Kidney (tissue), 14 donors: ENCODE results near the gene CLDN6. TPM values are rescaled to one million over a fixed set of nuclear protein-coding genes. Genes with fewer than 3 reads are reported as not detected.

ENCODE experiments used
- DNase-seq, 5 donors: peaks; one replicate each; pipeline ENCODE4 v3.0.0-alpha.2; 2013 to 2020
- FAIRE-seq: peaks from 2 replicates; lab custom pipeline; 2012; peaks lifted over from hg19 to GRCh38; lab: Jason Lieb, UNC
- H3K27ac ChIP-seq, 2 donors: one replicate each; pipeline ENCODE4 v1.7.0; 2013; ENCODE audit warnings: low read depth in 2 of 2, low read length in 2 of 2, inconsistent platforms in 1 of 2
- H3K27me3 ChIP-seq: one replicate; pipeline ENCODE4 v1.7.1; 2013; ENCODE audit warnings: low read length, inconsistent platforms; ENCODE audit not compliant: control insufficient read depth, insufficient read depth
- H3K36me3 ChIP-seq, 3 donors: one replicate each; pipeline versions ENCODE4 v1.7.0 to v1.7.1; 2013; ENCODE audit warnings: low read length in 3 of 3, control low read depth in 1 of 3, inconsistent platforms in 1 of 3; ENCODE audit not compliant: insufficient read depth in 3 of 3, control insufficient read depth in 2 of 3
- H3K4me1 ChIP-seq, 3 donors: one replicate each; pipeline versions ENCODE4 v1.7.0 to v1.7.1; 2013; ENCODE audit warnings: low read length in 3 of 3, inconsistent platforms in 1 of 3, low read depth in 1 of 3; ENCODE audit not compliant: control insufficient read depth in 2 of 3, insufficient read depth in 2 of 3
- H3K4me3 ChIP-seq, 3 donors: one replicate each; pipeline versions ENCODE4 v1.7.0 to v1.8.1; 2013; ENCODE audit warnings: low read length in 3 of 3, control low read depth in 1 of 3, inconsistent platforms in 1 of 3
- H3K9ac ChIP-seq, 3 donors: one replicate each; pipeline versions ENCODE4 v1.7.0 to v1.7.1; 2013; ENCODE audit warnings: low read length in 3 of 3, control low read depth in 1 of 3, inconsistent platforms in 1 of 3
- H3K9me3 ChIP-seq, 3 donors: one replicate each; pipeline versions ENCODE4 v1.7.0 to v1.7.1; 2013; ENCODE audit warnings: low read length in 3 of 3, control low read depth in 1 of 3, inconsistent platforms in 1 of 3; ENCODE audit not compliant: control insufficient read depth in 2 of 3, insufficient read depth in 1 of 3
- intact Hi-C: fragments of 100-400 bp; cut with DNase I; formaldehyde crosslinking; loops from one replicate; pipeline ENCODE4 v1.11.1; 2022
- polyA plus RNA-seq: library from polyadenylated mRNA; stranded (reverse); fragments of 350-450 nt; fragmentation: Illumina TruSeq; extraction: RNeasy Lipid Tissue Mini Kit (QIAGEN cat#74804); gene quantifications from one replicate; pipeline ENCODE4 v1.2.3, GENCODE V29; 2014; ENCODE audit warnings: low read depth, low replicate concordance; ENCODE audit not compliant: insufficient read depth
- total RNA-seq: library from RNA; stranded (reverse); fragmentation: NEBNext Ultra II Directional; extraction: Animal tissue kit (Norgen Biotek cat#: 25700); gene quantifications from one replicate; pipeline ENCODE4 v1.2.1, GENCODE V29; 2021
- TF ChIP-seq, protein P1 (sequence below): IDR thresholded peaks from 3 replicates; pipeline ENCODE4 v1.5.1; 2012; ENCODE audit warnings: mild to moderate bottlenecking, moderate library complexity, borderline replicate concordance; ENCODE audit not compliant: insufficient read depth; ENCODE audit errors: extremely low read depth
- donor health status: control.
- donor health status: control.
- donor health status: control.
- donor health status: control.
- donor health status: control.
- donor health status: DM: yes; HTN: yes; CAD: no.
- donor health status: Normal renal cell carcinoma (clear cell type).

Gene CLDN6
- total and polyA plus RNA-seq, 2 donors from 2014 or later, result 0.47 TPM; not detected in 1

DNA sequence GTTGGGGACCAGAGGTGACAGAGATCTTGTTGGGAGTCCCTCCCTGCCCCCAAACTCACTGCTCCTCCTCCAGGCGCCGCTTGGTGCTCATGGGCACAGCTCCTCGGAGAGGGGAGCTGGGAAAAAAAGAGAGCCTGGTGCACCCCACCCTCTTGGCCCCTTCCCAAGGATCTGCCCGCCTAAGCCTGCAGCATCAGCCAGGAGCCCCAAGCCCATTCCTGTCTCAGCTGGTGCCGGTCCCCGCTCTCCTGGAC lies 5.4 kb upstream of the CLDN6 start:
- Histone ChIP-seq H3K27ac (peak overlapping the region; percentile 98), H3K9me3 (no peaks in the 10 kb centered on the region), H3K4me3 (peak overlapping the region; percentile 49 to 90 (median 67)), H3K36me3 (peaks cover 2 to 5% (median 3%) of the 10 kb centered on the region in 3 donors), H3K27me3 (peaks cover 2% of the 10 kb centered on the region), H3K9ac (peak overlapping the region in 2 of 3 donors; percentile 24 to 89), H3K4me1 (peaks cover 0 to 23% (median 16%) of the 10 kb centered on the region in 3 donors)
- TF ChIP-seq, protein P1, sequence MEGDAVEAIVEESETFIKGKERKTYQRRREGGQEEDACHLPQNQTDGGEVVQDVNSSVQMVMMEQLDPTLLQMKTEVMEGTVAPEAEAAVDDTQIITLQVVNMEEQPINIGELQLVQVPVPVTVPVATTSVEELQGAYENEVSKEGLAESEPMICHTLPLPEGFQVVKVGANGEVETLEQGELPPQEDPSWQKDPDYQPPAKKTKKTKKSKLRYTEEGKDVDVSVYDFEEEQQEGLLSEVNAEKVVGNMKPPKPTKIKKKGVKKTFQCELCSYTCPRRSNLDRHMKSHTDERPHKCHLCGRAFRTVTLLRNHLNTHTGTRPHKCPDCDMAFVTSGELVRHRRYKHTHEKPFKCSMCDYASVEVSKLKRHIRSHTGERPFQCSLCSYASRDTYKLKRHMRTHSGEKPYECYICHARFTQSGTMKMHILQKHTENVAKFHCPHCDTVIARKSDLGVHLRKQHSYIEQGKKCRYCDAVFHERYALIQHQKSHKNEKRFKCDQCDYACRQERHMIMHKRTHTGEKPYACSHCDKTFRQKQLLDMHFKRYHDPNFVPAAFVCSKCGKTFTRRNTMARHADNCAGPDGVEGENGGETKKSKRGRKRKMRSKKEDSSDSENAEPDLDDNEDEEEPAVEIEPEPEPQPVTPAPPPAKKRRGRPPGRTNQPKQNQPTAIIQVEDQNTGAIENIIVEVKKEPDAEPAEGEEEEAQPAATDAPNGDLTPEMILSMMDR, result no peak
- intact Hi-C loops, result no loop called here
- no peak for FAIRE-seq
- no peak for DNase-seq

DNA sequence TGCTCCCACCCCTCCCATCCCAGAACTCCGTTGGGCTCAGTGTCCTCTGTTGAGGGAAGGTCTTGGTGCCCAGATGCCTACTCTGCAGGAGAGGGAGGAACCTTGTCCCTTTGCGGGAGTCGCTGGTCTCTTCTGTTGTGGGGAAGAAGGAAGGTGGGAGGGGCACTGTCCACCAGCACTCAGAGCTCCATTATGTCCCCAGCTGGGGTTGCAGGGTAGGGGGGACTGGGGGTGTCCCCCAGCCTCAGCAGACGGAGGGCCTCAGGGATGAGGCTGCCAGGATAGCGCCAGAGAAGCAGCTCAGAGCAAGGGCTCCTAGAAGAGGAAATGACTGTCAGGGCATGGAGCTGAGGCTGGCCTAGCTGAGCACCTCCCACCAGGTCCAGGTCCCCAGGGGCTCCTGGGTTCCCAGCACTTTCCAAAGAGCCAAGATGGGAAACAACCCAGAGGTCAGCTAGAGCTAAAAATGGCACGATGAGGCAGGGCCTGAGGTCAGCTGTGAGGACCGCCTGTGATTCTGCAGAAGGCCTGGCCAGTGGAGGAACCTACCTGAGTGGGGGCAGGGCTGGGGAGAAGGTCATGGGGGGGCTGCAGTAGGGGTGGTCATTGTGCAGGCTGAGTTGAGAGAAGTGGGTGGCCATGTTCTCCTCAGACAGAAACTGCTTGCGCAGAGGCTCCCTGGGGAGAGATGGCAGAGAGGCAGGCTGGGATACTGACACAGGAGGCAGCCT lies 4.9 kb upstream of the CLDN6 start:
- Histone ChIP-seq H3K4me3 (peak overlapping the region; percentile 17 to 90 (median 67)), H3K27ac (peak overlapping the region; percentile 98), H3K9ac (peak overlapping the region in 2 of 3 donors; percentile 43 to 89), H3K27me3 (peaks cover 4% of the 10 kb centered on the region), H3K36me3 (peaks cover 2 to 5% (median 3%) of the 10 kb centered on the region in 3 donors), H3K9me3 (no peaks in the 10 kb centered on the region), H3K4me1 (peaks cover 0 to 23% (median 19%) of the 10 kb centered on the region in 3 donors)
- TF ChIP-seq, protein P1, result no peak
- peak in 1 of 5 donors; percentile 77 for DNase-seq
- intact Hi-C loops, result no loop called here
- FAIRE-seq, result no peak

DNA sequence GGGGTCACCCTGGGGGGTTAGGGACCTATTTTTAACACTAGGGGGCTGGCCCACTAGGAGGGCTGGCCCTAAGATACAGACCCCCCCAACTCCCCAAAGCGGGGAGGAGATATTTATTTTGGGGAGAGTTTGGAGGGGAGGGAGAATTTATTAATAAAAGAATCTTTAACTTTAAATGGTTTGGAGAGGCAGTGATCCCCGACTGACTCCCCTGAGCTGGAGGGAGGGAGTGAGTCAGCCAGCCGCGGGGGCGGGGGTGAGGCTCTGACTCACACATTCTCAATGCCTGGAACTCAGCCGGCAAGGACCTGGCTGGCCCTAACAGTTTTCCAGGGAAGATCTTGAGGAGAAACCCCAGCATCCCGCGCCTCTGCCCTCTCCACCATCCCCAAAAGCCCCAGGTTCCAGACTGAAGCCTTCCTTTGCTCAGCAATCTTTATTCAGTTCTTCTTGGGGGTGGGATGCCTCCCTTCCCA lies 4.3 kb upstream of the CLDN6 start:
- intact Hi-C loops, result no loop called here
- FAIRE-seq (peak; percentile 44), DNase-seq (peak; percentile 88 to 97 (median 91))
- peaks cover 4% of the 10 kb centered on the region for H3K27me3 ChIP-seq
- H3K27ac ChIP-seq, result peak overlapping the region; percentile 98
- TF ChIP-seq, protein P1, result no peak
- no peaks in the 10 kb centered on the region for H3K9me3 ChIP-seq
- peaks cover 0 to 23% (median 19%) of the 10 kb centered on the region in 3 donors for H3K4me1 ChIP-seq
- peak overlapping the region in 2 of 3 donors; percentile 50 to 89 for H3K9ac ChIP-seq
- peaks cover 2 to 5% (median 3%) of the 10 kb centered on the region in 3 donors for H3K36me3 ChIP-seq
- peak overlapping the region; percentile 17 to 90 (median 67) for H3K4me3 ChIP-seq
